Suppressor macrophage (primary cell): ENCODE results near the gene LHPP.

Source experiments
- DNase-seq, 4 experiments: peaks; one replicate each; pipeline ENCODE4 v3.0.0-alpha.2; 2020 to 2022

Gene LHPP

DNA sequence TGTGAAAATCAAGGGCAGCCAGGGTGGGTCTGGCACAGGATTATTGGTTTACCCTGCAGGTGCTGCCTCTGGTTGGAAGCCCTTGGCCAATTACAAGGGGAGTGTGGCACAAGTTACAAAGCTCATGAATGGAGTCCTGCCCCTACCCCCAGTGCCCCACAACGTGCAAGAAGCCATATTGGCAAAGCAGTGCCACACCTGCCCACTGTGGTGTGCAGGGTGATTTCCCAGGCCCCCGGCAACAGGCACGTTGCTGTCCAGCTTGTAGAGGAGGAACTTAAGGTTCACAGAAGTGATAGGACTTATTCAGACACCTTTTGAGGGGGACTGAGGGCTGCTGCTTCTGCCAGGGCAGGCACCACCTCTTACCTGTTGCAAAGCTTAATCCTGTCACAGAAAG is 11.4 kb downstream of the LHPP start:
- no peak for DNase-seq

- DNase-seq, result no peak
Observed at GRCh38 chr10:124474514-124475070, 13.0 kb downstream of the LHPP start.

DNA sequence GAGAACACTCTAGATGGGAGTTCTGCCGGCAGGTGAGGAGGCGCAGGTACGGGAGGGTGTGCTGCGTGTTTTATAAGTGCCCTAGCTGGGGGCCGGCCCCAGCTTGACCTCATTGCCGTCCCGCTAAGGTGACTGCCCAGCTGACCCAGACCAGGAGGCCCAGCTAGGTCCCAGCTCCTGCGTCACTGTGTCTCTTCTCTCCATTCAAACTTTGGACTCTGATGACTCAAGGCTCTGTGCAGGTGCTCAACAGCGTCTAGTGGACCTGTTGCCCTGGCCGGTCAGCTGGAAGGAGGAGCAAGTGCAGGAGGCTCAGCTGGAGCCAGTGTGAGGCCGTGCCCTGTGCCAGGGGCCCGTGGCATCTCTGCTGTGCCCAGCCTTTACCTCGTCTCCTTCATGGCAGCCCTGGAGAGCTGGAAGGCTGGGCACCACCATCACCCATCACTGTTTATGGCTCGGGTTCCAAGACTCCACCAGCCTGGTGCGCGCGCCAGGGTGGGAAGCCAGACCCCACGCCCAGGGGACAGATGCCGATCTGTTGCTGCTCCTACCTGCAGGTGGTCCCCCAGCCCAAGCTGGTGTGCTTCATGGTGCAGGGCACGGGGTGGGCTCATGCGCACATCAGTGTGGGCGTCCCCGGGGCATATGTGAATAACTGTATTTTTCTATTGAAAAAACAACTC is 14.6 kb downstream of the LHPP start:
- no peak for DNase-seq

DNA sequence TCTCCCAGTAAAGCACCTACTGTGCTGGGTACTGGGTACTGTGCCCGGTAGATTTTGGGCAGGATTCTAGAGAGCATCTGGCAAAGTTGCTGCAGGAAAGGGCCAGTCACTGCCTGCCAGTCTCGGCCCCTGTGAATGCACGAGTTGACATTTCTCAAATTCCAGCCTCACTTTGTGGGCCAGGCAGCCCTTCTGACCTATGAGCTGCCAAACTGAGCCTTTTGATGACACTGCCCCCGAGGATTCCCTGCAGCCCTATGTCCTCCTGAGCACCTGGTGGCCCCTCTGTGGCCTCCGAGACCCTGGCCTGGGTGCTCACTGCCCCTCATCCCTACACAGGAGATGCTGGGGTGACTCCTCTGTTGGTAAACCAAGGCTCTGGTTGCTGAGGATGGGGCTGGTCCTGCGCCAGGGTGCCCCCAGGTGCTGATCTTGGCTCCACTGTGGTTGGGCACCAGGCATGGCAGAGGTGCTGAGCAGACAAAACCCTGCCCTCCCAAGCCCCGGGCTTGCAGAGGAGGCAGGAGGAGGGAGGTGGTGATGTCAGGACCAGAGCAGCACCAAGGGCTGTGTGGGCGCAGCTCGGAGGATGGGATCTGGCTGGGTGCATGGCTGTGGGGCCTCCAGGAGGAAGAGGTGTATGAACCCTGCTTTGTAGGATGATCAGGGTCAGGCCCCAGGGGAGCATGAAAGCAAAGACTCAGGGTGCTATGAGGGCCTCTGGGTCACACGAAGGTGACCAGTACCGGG is 16.2 kb downstream of the LHPP start:
- DNase-seq, result peak in 3 of 4 experiments; percentile 7 to 36 (median 21)

DNA sequence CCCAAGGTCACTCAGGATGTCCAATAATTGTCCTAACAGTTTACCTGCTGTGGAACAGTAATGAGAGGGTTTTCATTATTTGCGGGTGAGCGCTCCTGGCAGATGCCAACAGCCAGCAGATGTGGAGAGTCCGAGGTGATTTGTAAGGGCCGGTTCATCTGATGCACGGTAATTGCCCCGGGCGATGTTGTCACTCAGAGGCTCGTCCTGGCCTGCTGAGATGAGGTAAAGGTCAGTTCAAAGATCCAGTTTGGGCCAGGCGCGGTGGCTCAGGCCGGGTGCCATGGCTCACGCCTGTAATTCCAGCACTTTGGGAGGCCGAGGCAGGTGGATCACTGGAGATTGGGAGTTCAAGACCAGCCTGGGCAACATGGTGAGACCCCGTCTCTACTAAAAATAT is 16.9 kb downstream of the LHPP start:
- DNase-seq, result no peak

GRCh38 chr10:124480860-124481259 is 19.2 kb downstream of the LHPP start:
- DNase-seq, result no peak

DNA sequence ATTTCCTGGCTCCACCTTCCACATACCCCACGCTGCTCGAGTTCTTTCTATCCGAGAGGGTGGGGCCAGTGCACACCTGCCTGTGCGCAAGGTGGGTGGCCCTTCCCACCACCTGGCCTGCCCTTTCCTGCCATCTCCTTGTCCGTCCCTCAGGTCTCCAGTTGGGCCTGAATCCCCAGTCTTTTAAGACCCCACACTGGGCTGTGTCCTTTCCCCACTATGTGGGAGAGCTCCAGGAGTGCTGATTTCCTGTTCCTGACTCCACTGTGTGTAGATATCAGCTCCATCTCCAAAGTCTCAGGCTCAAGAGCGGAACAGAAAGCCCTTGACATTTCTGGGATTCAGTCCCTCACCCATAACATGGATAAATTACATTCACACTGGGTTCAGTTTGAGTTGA is 20.1 kb downstream of the LHPP start:
- DNase-seq, result no peak

- no peak for DNase-seq
Observed at GRCh38 chr10:124482236-124482800, 20.7 kb downstream of the LHPP start.

- no peak for DNase-seq
Observed at GRCh38 chr10:124482876-124483275, 21.3 kb downstream of the LHPP start.

DNA sequence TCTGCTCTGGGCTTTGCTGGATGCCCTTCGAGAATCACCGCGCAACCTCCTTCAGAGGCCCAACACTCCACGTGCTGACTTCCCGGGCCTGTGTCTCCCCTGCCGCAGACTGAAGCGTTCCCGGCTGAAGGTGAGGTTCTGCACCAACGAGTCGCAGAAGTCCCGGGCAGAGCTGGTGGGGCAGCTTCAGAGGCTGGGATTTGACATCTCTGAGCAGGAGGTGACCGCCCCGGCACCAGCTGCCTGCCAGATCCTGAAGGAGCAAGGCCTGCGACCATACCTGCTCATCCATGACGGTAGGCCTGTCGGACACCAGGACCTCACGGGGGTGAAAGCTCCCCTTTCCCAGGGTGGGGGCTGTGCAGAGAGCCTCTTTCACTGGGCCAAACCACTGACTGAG is 22.4 kb downstream of the LHPP start:
- DNase-seq, result no peak

DNA sequence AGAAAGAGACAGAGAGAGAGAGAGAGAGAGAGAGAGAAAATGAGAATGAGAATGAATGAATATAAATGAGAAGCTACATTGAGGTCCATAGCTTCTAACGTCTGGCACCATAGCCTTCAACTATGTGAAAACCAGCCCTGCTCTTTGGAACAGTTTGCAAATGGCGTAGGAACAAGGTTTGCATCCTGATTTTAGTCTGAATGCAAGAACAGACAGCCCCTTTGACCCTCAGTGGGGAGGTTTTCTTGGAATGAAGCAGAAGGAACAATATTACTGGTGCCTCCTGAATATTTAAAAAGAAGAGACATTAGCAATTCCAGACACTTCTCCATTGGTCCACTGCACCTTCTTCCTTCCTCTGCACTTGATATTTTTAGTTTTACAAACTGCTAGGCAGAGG is 23.0 kb downstream of the LHPP start:
- DNase-seq, result no peak

DNA sequence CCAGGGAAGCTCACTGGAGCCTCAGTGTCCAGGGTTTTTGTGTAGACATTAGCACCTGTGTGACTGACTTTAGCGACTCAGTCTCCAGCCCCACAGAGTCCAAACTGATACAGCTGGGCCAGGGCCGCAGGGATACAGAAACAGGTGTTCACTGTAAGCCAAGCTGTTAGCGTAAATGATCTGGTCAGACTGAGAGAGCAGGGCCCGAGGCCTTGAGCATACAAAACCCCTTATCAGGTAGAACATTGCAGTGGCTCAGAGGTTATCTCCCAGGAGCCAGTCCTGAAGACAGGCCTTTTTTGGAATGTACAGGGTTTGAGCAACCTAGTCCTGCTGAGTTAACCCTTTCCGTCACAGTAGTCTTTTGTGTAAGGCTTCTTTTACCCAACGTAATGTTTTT is 25.0 kb downstream of the LHPP start:
- DNase-seq, result no peak

- DNase-seq, result no peak
Observed at GRCh38 chr10:124491105-124491504, 29.5 kb downstream of the LHPP start.

DNA sequence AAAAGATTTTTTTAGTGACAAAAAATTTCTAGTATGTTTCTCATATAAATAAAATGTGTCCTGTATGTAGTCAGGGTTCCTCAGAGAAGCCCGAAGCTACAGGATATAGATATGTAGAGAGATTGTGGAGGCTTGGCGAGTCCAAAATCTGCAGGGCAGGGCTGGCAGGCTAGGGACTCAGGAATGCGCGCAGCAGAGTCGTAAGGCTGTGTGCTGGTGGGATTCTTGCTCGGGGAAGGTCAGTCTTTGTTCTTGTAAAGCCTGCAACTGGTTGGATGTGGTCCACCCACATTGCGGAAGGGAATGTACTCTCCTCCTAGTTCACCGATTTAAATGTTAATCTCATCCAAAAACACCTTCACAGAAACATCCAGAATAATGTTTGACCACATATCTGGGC is 30.6 kb downstream of the LHPP start:
- DNase-seq, result no peak

- DNase-seq, result peak; percentile 75 to 82 (median 82)
Observed at GRCh38 chr10:124493214-124493882, 31.7 kb downstream of the LHPP start.

GRCh38 chr10:124494046-124494807 is 32.6 kb downstream of the LHPP start:
- DNase-seq, result peak; percentile 51 to 81 (median 69)

- no peak for DNase-seq
Observed at GRCh38 chr10:124495162-124495561, 33.5 kb downstream of the LHPP start.

GRCh38 chr10:124495725-124496124 is 34.1 kb downstream of the LHPP start:
- DNase-seq, result no peak

DNA sequence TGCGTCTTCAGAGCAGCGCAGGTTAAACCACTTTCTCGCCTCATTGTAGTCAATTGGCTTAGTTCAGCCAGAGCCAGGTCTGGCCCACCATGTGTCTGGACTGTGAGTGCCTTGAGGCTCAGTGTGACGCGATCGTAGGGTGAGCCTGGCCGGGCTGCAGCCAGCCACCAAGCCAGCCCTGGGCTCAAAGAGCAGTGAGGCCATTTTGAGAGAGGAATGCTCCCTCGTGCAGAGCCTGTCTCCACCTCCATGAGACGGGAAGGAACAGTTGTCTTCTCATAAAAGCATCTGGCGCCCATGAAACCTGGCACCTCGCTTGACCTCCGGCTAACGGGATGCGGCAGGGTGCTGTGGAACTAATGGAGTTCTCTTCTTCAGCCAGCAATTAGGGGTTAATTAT is 34.5 kb downstream of the LHPP start:
- no peak for DNase-seq

DNA sequence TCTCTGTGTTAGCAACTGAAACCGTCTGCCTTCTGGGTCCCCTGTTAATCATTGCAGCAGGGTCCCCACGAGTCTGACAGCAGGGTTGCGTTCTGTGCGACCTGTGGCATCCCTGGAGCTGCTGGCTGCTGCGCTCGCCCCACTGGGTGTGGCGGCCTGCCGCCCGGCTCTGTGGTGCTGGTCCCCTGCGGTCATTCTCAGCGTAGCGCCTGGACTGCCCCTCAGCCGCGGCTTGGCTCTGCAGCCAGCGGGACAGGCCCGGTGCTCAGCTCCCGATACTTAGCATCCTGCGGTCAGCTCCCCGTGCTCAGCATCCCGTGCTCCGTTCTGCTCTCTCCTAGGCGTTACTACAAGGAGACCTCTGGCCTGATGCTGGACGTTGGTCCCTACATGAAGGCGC is 35.0 kb downstream of the LHPP start:
- no peak for DNase-seq

DNA sequence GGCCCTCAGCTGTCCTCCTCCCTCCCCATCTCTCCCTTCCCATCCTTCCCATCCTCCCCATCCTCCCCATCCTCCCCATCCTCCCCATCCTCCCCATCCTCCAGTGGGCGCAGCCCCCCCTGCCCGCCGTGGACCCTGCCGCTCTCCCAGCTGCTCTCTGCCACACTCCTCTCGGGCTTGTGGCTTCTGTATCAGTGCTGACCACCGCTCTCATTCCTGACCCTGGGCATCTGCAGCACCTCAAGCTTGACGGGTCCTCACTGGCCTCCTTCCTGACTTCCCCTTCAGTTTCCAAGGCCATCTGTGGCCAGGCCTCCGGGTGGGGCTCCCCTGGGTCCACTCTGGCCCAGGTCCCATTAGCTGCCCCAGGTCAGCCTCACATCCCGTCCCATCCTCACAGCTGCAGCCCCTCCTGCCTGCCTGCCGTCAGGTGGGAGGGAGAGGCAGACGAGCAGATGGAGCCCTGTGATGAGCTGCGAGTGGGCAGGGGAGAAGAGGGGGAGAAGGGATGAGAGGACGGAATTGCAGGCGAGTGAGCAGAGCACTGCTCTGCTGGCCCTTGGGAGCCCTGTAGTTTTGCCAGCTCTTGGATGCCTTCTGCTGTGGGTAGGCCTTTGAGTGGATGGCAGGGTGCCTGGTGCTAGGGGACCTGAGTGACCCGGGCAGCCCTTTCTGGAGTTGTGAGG is 35.7 kb downstream of the LHPP start:
- no peak for DNase-seq

DNA sequence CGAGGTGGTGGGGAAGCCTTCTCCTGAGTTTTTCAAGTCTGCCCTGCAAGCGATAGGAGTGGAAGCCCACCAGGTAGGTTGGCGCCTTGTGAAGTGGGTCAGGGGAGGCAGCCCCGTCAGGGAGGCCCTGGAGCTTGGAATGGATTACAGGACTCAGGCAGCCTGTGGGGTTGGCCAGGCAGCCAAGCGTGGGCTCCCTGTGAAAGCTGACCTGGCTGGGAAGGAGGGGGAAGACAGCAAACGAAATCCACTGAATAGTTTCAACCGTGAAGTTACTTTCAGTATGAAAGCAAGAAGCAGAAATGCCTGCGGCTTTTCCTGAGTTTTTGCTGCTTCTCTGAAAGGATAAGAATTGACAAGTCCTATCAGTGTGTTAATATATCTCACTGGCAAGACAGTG is 36.4 kb downstream of the LHPP start:
- DNase-seq, result no peak
